SK-N-MC (cell line): ENCODE measurements around the gene GPRASP3.

Experiments used
- DNase-seq: peaks from one replicate; pipeline ENCODE4 v3.0.0-alpha.2; 2011; ENCODE audit warnings: low read depth, low spot score
- H3K27ac ChIP-seq: fragments of 200-600 bp; sonication (generic); 2 replicates; pipeline ENCODE4 v1.5.1; 2016; ENCODE audit warnings: mixed run types
- H3K36me3 ChIP-seq: fragments of 200-600 bp; sonication (generic); 2 replicates; pipeline ENCODE4 v1.6.1; 2017; ENCODE audit warnings: antibody characterized with exemption, low read length, mixed read lengths; ENCODE audit not compliant: insufficient read depth
- H3K4me3 ChIP-seq: fragments of 200-600 bp; sonication (generic); 2 replicates; pipeline ENCODE4 v1.5.1; 2016
- H3K9ac ChIP-seq: fragments of 200-600 bp; sonication (generic); 2 replicates; pipeline ENCODE4 v1.8.0; 2017; ENCODE audit warnings: mixed run types, mixed read lengths; ENCODE audit not compliant: insufficient read length
- H3K9me3 ChIP-seq: fragments of 200-600 bp; sonication (generic); 2 replicates; pipeline ENCODE4 v1.6.1; 2017; ENCODE audit warnings: low read depth, mild to moderate bottlenecking, antibody characterized with exemption, low read length, moderate library complexity, mixed read lengths
- EZH2 ChIP-seq: fragments of 200-600 bp; sonication (generic); IDR thresholded peaks from one replicate; pipeline ENCODE4 v1.6.1; 2017; ENCODE audit warnings: antibody characterized with exemption
- FOXP2 ChIP-seq: optimal IDR thresholded peaks from 2 replicates; pipeline ENCODE3; 2011; ENCODE audit warnings: mild to moderate bottlenecking, moderate library complexity; ENCODE audit not compliant: insufficient read depth; ENCODE audit errors: extremely low read length, control extremely low read depth
- POLR2AphosphoS5 ChIP-seq: IDR thresholded peaks from 2 replicates; pipeline ENCODE4 v1.6.1; 2012; ENCODE audit warnings: mild to moderate bottlenecking, low read depth, low read length, borderline replicate concordance

Gene GPRASP3

GRCh38 chrX:102739657-102740056 is 19.1 kb downstream of the GPRASP3 start:
- Histone ChIP-seq H3K9me3 (no peaks in the 10 kb centered on the region), H3K9ac (no peak overlapping the region), H3K36me3 (no peaks in the 10 kb centered on the region), H3K27ac (peak overlapping the region; percentile 39; the same call in 1 of the 2 replicates), H3K4me3 (peak overlapping the region; percentile 47)
- TF ChIP-seq FOXP2 (no peak), EZH2 (no peak), POLR2AphosphoS5 (no peak)
- peak; percentile 5 for DNase-seq

GRCh38 chrX:102744307-102744706 is 23.8 kb downstream of the GPRASP3 start:
- no peak for DNase-seq
- H3K9me3 ChIP-seq, result no peaks in the 10 kb centered on the region
- no peaks in the 10 kb centered on the region for H3K36me3 ChIP-seq
- H3K9ac ChIP-seq, result no peak overlapping the region
- TF ChIP-seq EZH2 (no peak), FOXP2 (no peak), POLR2AphosphoS5 (no peak)
- H3K27ac ChIP-seq, result no peak overlapping the region
- no peak overlapping the region for H3K4me3 ChIP-seq

GRCh38 chrX:102745513-102745856 is 24.9 kb downstream of the GPRASP3 start:
- no peak for DNase-seq
- Histone ChIP-seq H3K4me3 (no peak overlapping the region), H3K9ac (no peak overlapping the region), H3K27ac (no peak overlapping the region), H3K9me3 (no peaks in the 10 kb centered on the region), H3K36me3 (no peaks in the 10 kb centered on the region)
- no peak for TF ChIP-seq FOXP2

DNA sequence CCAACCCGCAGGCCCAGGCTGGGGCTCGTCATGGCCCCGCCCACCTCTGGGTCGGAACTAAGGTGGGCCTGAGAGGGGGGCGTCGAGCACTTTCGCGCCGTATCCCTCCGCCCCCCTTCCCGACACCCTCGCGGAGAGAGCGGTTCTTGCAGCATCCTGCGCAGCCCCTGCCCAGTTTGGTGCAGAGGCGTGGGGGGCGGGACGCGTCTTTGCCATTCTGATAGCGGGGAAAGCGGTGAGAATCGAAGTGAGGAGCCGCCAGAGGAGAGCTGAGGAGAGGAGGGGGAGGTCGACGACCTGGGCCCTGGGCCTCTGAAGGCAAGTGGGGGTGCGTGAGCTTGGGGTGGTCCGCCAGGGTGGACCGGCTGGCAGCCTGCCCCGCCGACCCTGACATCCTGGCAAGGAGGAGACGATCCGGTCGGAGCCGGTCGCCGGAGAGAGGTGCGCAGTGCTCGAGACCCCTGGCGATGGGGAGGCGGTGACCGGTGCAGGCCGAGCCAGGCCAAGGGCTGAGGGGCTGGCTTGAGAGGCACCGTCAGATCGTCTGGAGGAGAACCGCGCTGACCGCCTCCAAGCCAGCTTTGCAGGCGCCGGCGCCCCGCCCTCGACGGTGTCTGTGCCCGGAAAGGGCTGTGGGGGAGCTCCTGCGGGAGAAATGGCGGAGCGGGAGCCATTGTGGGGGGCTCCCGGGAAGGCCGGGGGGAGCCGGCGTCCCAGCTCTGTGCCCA is 25.5 kb downstream of the GPRASP3 start:
- Histone ChIP-seq H3K9ac (no peak overlapping the region), H3K27ac (no peak overlapping the region), H3K36me3 (no peaks in the 10 kb centered on the region), H3K9me3 (no peaks in the 10 kb centered on the region), H3K4me3 (no peak overlapping the region)
- DNase-seq, result no peak
- TF ChIP-seq EZH2 (no peak), POLR2AphosphoS5 (no peak), FOXP2 (no peak)

GRCh38 chrX:102765217-102765616 is 44.7 kb downstream of the GPRASP3 start:
- no peak for TF ChIP-seq POLR2AphosphoS5
- Histone ChIP-seq H3K9me3 (no peaks in the 10 kb centered on the region), H3K27ac (no peak overlapping the region), H3K9ac (no peak overlapping the region), H3K36me3 (no peaks in the 10 kb centered on the region), H3K4me3 (no peak overlapping the region)
- no peak for DNase-seq

DNA sequence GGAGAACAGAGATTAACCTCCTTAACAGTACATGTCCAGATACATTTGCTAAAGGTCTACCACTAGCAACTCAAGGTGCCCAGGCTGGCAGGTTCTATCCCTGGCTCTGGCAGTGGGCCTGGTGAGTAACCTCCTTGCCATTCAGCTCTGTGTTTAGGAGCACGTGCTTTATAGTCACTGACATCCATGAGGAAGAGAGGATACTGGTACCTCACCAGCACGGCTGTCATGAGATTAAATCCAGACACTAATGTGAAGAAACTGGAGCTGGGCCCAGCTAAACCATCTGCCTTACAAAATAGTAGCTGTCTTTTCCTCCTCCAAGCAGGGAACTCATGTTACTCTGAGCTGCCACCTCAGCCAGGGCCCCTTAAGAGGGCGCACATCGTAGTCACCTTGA is 45.3 kb downstream of the GPRASP3 start:
- TF ChIP-seq POLR2AphosphoS5 (no peak), EZH2 (no peak), FOXP2 (no peak)
- Histone ChIP-seq H3K4me3 (no peak overlapping the region), H3K9me3 (no peaks in the 10 kb centered on the region), H3K36me3 (no peaks in the 10 kb centered on the region), H3K27ac (no peak overlapping the region), H3K9ac (no peak overlapping the region)
- DNase-seq, result no peak

DNA sequence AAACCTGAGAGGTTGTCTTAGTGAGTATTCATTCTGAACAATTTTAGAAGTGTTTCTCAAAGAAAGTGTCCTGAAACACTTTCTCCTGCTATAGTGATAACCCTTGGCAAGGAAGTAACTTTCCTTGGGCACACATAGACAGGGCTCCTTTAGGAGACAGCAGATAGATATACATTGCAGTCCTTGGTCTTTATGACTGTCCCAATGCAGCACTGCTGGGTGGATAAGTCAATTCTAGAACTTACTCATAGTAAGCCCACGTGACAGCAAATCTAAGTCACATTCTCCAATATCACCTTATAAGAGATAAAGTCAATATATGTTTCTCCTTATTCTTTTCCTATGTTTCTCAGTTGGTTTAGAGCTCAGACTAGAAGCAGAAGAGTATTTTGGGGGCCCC is 46.7 kb downstream of the GPRASP3 start:
- TF ChIP-seq POLR2AphosphoS5 (no peak), FOXP2 (no peak), EZH2 (no peak)
- H3K27ac ChIP-seq, result no peak overlapping the region
- no peaks in the 10 kb centered on the region for H3K36me3 ChIP-seq
- no peak overlapping the region for H3K4me3 ChIP-seq
- DNase-seq, result no peak
- H3K9ac ChIP-seq, result no peak overlapping the region
- H3K9me3 ChIP-seq, result no peaks in the 10 kb centered on the region

DNA sequence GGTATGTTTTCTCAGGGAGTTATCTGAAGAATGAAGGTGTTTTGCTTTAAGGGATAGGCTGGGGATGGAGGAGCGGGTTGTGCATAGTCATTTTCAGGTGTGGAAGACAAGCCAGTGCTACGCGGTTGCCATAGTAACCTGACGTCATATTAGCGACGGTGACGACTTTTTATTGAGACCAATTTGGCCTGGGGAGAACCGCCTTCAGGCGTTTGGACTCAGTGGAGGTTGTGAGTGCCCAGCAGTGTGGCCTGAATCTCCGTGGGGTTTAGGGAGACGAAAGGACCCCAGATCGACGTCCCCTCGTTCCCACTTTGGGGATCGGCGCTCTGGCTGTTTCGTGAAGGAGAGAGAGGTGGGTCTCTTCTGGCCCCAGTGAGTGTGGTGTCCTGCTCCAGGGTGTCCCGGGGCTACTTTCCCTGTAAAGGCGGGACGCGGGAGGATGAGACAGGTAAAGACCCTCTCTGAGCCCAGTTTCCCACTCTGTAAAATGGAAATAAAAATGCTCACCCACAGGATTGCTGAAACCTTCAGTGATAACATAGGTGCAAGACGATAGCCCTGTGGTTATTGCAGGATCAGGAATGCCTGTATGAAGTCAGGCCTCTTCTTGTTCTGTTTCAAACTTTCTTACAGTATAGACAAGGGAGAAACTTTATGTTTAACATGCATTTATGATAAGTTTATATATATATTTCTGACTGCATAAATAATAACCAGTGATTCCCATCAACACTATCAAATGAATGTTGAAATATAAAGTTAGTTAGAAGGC is 48.6 kb downstream of the GPRASP3 start:
- Histone ChIP-seq H3K9me3 (no peaks in the 10 kb centered on the region), H3K4me3 (peak overlapping the region; percentile 81), H3K27ac (no peak overlapping the region), H3K36me3 (no peaks in the 10 kb centered on the region), H3K9ac (peak overlapping the region; percentile 81)
- DNase-seq, result peak; percentile 35
- TF ChIP-seq POLR2AphosphoS5, result peak; percentile 65; the same call in 1 of the 2 replicates
- no peak for TF ChIP-seq EZH2
